HPDE6-E6E7 (cell line): ENCODE data around the gene CGA.

ENCODE experiments used
- DNase-seq: peaks from one replicate; pipeline ENCODE4 v3.0.0; 2011; ENCODE audit warnings: missing footprints; ENCODE audit errors: extremely low spot score

The CGA gene

DNA sequence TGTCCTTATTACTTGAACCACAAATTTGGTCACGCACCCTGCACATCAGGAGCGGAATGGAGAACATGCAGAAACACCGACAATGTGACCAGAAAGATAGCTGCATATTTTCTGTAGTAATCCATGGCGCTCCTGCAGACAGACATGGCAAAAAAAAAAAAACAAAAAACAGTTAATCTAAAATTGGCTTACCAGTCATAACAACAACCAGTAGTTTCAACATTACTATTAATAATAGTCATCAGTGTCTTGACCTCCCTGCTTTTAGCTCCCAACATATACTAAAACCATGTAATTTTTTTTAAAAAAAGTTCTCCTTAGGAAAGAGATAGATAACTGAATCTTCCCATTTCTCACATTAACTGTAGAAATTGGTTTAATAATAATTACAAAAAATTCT is 6.8 kb downstream of the CGA start:
- no peak for DNase-seq

- no peak for DNase-seq
These were observed 12.7 kb downstream of the CGA start for GRCh38 chr6:87082160-87082721.

DNA sequence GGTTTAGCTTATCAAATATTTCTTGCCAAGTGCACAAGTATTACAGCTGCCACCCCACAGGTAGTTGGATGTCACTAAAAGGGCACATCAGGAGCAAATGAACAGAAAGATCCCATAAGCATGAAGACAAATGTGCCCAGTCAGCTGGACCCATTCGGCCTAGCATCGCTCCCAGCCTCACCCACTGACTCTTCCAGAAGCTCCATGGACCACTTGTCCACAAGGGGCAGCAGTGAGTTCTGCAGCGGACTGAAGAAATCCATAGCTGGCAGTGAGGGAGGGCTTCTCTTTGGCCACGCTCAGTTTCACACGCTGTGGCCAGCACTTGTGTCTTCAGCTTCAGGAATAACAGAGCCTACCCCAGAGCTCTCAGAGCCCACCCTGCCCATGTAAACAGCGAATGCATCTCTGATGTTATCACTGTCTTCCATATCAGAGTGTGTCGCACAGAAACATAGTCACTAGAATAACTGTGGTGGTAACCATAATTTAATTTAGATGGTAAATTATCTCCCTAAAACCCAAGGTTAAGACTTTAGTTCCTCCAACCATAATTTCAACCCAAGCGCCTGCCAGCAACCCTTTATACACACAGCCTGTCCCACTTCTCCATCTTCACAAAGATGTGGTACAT is 15.8 kb downstream of the CGA start:
- peak; percentile 67 for DNase-seq

- DNase-seq, result no peak
These were observed 19.7 kb downstream of the CGA start for GRCh38 chr6:87075168-87075567.

DNA sequence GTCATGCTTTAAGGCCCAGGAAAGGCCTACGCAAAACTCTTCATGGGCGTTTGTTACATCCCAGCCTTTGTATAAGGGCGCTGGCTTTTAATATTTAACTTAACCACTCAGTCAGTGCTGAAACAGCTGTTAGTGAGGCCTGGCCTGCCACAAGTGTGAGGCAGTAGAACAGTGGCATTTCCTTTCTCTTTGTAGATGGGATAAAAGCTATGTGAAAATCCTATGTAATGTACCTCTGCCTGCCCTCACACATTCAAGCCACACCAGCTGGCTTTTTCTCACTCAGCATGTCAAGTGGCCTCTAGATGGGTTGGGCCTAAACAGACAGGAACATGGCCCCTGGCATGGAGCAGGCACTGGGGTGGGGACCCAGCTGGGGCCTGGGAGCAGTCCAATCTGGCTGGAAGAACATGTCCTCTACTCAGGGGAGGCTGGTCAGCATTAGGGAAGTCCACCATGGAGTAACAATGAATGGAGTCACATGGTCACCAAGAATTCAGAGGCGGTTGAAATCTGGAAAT is 20.7 kb downstream of the CGA start:
- no peak for DNase-seq

GRCh38 chr6:87071683-87072082 is 23.2 kb downstream of the CGA start:
- DNase-seq, result no peak

GRCh38 chr6:87070741-87071140 is 24.2 kb downstream of the CGA start:
- no peak for DNase-seq

GRCh38 chr6:87068795-87069194 is 26.1 kb downstream of the CGA start:
- DNase-seq, result no peak

DNA sequence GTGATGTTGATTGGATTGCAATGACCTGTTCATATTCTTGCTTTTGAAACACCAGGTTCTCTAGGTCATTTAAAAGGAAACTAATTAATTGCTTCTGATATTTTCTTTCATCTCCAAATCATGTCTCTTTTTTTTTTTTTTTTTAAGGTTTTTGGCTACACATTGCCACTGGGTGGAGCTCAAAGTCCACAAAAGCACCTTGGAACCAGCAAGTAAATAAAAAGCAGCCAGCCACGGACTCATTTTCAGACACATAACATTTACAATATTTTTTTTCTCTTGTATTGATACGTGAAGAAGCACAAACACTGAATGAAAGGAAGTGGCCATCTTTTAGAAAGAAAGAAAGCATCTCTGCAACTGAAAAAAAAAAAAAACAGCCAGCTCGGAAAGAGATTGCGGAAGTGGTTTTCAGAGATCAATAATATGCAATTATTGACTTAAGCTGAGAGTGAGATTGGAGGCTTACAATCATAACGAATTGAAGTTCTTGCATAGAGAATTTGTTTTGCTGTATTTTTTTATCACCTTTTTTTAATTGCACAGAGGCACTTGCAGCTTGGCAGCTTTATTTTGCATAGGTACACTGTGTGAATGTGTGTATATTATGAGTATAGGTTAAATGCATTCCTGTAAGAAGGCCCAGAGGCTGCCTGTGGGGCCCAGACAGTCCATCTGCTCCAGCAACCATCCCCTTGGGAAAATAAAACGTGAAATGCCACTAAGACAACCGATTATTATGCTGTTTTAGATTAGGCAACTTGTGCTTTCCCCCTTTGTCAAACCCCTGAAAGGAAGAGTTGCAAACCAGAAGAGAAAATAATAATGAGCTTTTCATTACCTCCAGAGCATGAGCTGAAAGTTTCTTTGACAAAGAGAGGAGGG is 28.2 kb downstream of the CGA start:
- peak; percentile 14 for DNase-seq

DNA sequence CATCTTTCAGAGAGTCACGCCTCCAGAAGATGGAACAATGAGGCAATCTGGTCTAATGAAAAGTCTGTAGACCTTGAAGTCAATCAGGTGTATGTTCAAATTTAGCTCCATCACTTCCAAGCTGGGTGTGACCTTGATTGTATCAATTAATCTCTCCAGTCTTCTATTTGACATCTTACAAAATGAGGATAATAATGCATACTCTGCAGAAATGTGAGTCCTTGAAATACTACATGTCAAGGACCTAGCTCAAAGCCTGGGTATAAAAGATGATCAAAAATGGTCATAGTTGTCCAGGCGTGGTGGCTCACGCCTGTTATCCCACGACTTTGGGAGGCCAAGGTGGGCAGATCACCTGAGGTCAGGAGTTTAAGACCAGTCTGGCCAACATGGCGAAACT is 29.8 kb downstream of the CGA start:
- DNase-seq, result no peak

DNA sequence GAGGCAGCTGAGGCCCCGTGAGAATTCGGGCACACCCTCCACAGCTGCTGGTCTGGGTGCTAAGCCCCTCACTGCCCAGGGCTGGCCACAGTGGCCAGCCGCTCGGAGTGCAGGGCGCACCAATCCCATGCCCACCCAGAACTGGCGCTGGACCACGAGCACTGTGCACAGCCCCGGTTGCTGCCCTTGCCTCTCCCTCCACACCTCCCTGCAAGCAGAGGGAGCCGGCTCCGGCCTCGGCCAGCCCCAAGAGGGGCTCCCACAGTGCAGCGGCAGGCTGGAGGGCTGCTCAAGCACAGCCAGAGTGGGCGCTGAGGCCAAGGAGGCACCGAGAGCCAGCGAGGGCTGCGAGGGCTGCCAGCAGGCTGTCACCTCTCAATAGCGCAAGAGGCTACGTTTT is 35.0 kb downstream of the CGA start:
- DNase-seq, result no peak

DNA sequence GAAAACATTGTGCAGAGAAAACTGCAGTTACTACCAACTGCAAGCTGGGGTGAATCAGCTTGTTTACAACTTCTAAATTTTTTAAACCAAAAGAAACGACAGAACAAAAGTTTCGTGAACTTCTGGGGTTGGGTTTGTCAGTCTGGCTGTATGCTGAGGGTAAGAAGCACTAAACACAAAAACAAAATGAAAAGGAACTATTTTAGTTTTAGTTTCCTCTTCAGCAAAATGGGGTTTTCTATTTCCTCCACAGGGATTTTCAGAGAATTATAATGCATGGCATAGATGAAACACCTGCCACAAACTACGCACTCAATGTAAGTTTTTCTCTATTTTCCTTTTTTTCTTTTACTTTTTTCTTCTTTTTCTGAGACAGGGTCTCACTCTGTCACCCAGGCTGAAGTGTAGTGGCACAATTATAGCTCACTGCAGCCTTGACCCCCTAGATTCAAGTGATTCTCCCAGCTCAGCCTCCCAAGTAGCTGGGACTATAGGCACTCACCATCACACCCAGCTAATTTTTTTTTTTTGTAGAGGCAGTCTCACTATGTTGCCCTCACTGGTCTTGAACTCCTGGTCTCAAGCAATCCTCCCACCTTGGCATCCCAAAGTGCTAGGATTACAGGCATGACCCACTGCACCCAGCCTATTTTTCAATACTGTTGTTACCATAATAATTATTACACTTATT is 40.6 kb downstream of the CGA start:
- DNase-seq, result no peak

DNA sequence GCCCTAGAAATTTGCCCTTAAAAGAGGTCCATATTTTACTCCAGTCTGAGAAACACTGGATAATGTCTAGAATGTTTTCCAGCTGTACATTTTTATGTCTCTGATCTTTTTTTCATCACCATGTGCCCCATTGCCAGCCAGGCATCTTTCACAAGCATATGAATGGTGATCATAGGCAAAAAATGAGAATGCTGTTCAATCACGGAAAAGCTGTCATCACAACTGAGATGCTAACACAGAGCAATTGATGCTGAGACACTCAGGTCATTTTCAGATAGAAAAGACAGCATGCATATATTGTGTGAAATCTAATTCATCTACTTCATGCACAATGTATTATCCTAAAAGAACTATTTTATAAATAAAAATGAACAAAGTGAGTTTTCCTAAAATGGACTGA is 41.6 kb downstream of the CGA start:
- DNase-seq, result no peak

DNA sequence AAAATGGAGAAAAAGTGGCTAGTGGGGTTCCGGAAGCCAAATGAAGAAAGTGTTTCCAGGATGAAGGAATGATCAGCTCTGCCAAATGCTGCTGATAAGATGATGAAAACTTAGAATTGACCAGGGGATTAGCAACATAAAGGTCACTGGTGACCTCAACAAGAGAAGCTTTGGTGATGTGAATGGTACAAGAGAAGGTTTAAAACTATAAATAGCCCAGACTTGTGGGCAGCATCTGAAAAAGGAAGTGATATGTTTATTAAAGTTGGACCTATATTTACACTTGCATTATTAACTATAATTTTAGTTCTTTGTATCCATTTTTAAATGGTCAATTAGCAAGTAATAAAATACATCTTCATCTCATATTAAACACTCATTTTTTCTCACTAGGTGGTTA is 45.1 kb downstream of the CGA start:
- DNase-seq, result no peak

DNA sequence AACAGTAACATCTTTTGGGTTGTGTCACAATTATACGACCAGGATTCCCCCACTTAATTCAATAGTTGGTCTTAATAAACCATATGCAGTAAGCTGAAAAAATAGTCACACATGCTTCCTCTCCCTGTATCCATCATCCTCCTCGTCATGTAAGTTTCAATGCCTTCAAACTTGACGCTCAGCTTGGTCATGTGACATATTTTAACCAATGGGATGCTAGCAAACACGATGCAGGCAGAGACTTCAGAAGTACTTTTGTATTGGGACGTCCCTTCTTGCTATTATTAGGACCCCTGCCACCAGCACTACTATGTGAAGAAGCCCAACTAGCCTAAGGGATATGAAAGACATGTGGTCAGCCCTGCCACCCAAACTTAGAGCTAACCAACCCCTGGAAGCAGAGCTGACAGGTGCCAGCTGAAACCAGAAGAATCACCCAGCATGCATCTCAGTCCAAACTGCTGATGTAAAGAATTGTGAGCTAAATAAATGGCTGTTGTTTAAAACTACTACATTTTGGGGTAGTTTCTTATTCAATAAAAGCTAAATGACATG is 49.3 kb downstream of the CGA start:
- no peak for DNase-seq

GRCh38 chr6:87040729-87041128 is 54.2 kb downstream of the CGA start:
- DNase-seq, result no peak
